ENCODE measurements around the gene ANKH. TPM values are rescaled to one million over a fixed set of nuclear protein-coding genes. Genes with fewer than 3 reads are reported as not detected.
A peak's percentile ranks its signal among the peaks of the same experiment; 100 is the strongest.

ANKH gene
- total RNA-seq, 4 donors from 2014 or later = 31.2 to 55.2 (median 34.7) TPM

DNA sequence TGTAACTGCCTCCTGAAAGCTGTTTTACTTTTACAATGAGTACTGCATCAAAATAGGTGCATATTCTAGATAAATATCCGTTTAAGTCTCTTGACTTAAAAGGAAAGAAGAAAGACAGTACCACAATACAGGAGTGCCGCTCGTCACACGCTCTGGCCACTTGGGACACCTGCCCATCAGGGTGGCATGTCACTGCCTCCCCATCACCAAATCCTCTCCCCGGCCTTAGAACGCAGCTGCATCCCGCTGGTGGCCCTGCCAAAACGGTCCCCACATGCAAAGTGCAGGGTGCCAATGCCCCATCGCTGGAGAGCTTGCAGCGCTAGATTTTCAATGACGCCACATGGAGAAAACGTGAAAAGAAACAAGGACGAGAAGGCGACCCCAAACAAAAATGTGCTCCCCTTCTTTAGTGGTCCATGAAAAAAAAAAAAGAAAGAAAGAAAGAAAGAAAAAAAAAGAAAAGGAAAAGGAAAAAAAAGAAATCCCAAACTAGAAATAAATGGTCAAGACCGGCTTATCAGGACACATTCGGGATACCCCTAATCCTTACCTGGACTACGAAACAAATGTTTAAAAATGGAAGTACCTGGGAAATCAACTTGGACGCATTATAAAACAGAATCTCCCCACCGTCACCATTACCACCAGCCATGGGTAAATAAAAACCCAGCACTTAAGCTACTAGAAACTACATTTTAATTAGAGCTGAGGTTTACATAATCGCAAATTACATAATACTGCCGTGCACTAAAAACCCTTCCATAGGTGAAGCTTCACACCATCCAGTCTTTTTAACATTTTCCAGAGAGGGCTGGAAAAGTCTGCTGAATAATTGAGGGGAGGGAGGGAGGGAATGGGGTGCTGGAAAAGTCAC lies 1.0 kb downstream of the ANKH start:
- no peak for TF ChIP-seq CTCF (IDR thresholded peaks at IDR 0.05)
- no peak for TF ChIP-seq POLR2A (IDR thresholded peaks at IDR 0.05)
- peaks cover 4 to 8% of the 10 kb centered on the region in 2 donors for H3K4me1 ChIP-seq
- peak overlapping the region in 2 of 3 donors; percentile 57 to 60 for H3K4me3 ChIP-seq (replicated peaks in 1 of 3)
- 19 to 20% methylated on average over 21 of the region's 21 CpGs for WGBS, 2 donors
- peak; percentile 10 to 14 for DNase-seq
- intact Hi-C loops (cut with DNase I) = loop anchor here (5.0 kb wide), 1 partner anchor 132 kb away; no protein-coding TSS in a partner anchor
- H3K27me3 ChIP-seq = no peaks in the 10 kb centered on the region
- H3K36me3 ChIP-seq = no peaks in the 10 kb centered on the region
- no peaks in the 10 kb centered on the region for H3K9me3 ChIP-seq
- peak overlapping the region; percentile 33 to 82 (median 75) for H3K27ac ChIP-seq

GRCh38 chr5:14869668-14870164 lies 1.9 kb downstream of the ANKH start:
- H3K36me3 ChIP-seq = no peaks in the 10 kb centered on the region
- peaks cover 4 to 8% of the 10 kb centered on the region in 2 donors for H3K4me1 ChIP-seq
- peak overlapping the region in 1 of 3 donors; percentile 82 for H3K27ac ChIP-seq
- intact Hi-C loops (cut with DNase I) = loop anchor here (5.0 to 10.0 kb wide), 2 partner anchors 133 to 135 kb away; no protein-coding TSS in a partner anchor
- no peak for DNase-seq
- 64 to 78% methylated on average over 9 of the region's 9 CpGs for WGBS, 2 donors
- no peaks in the 10 kb centered on the region for H3K9me3 ChIP-seq
- H3K27me3 ChIP-seq = no peaks in the 10 kb centered on the region
- peak overlapping the region in 1 of 3 donors; percentile 60 for H3K4me3 ChIP-seq (replicated peaks in 1 of 3)
- TF ChIP-seq CTCF (IDR thresholded peaks at IDR 0.05) = no peak
- no peak for TF ChIP-seq POLR2A (IDR thresholded peaks at IDR 0.05)

DNA sequence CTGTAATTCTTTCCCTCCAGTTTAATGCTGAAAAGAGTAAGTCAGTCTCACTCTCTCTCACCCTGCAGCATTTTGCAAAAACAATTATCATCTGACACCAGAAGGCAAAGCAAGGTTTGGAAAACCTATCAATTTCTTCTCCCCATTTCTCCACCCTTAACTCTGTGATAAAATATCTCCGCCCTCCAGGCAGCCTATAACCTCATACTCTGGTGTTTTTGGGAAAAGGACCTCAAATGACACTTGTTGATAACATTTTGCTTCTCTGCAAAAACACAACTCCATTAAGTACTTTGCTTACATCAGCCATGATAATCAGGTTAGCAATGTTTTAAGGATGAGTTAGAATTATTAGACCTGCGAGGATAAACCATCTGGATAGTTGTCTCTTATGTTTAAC lies 2.3 kb downstream of the ANKH start:
- intact Hi-C loops (cut with DNase I) = loop anchor here (10.0 kb wide), 1 partner anchor 134 kb away; no protein-coding TSS in a partner anchor
- Histone ChIP-seq H3K27ac (no peak overlapping the region), H3K4me1 (peaks cover 4 to 8% of the 10 kb centered on the region in 2 donors), H3K4me3 (replicated peaks in 1 of 3) (no peak overlapping the region), H3K9me3 (no peaks in the 10 kb centered on the region), H3K27me3 (no peaks in the 10 kb centered on the region), H3K36me3 (no peaks in the 10 kb centered on the region)
- TF ChIP-seq CTCF (IDR thresholded peaks at IDR 0.05) (no peak), POLR2A (IDR thresholded peaks at IDR 0.05) (no peak)
- WGBS, 2 donors = 91 to 99% methylated on average over 2 of the region's 2 CpGs
- DNase-seq = no peak

DNA sequence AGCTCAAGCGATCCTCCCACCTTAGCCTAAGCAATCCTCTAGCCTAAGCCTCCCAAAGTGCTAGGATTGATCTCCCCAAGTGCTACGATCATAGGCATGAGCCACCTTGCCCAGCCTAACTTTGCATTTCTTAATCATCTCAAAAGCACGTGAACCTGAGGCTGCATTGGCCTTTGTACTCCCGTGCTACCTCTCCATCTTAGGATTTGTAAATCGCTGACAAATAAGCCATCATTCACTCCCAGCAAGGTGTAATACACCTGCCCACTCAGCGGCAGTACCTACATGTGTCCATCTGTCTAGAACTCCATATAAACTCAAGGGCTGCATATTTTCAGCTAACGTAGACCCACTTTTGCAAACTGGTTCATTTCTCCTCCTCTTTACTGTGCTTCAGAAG lies 2.8 kb downstream of the ANKH start:
- TF ChIP-seq POLR2A (IDR thresholded peaks at IDR 0.05) (no peak), CTCF (IDR thresholded peaks at IDR 0.05) (no peak)
- Histone ChIP-seq H3K4me1 (peaks cover 4 to 8% of the 10 kb centered on the region in 2 donors), H3K4me3 (replicated peaks in 1 of 3) (no peak overlapping the region), H3K9me3 (no peaks in the 10 kb centered on the region), H3K27ac (no peak overlapping the region), H3K36me3 (no peaks in the 10 kb centered on the region), H3K27me3 (no peaks in the 10 kb centered on the region)
- WGBS, 2 donors = 85 to 88% methylated on average over 7 of the region's 7 CpGs
- DNase-seq = no peak
- intact Hi-C loops (cut with DNase I) = loop anchor here (10.0 kb wide), 1 partner anchor 134 kb away; no protein-coding TSS in a partner anchor
